ENCODE data around the gene EPAS1. TPM values are rescaled to one million over a fixed set of nuclear protein-coding genes. Genes with fewer than 3 reads are reported as not detected.

Gene EPAS1
- total and polyA plus RNA-seq, 2 of the 13 experiments (the other 11 are each of a cell fraction or from before 2014, with no cell fraction given) = 47.1 to 182 TPM

GRCh38 chr2:46298522-46299353 is 1.5 kb downstream of the EPAS1 start (continued):
- TF ChIP-seq ATF4 (CRISPR knock-in tag; IDR thresholded peaks at IDR 0.05) (no peak), BCL3 (CRISPR knock-in tag; IDR thresholded peaks at IDR 0.05) (no peak; the same call in 1 of the 2 replicates), ELF4 (CRISPR knock-in tag; IDR thresholded peaks at IDR 0.05; ENCODE audit: borderline replicate concordance) (no peak), AGO1 (IDR thresholded peaks at IDR 0.05; ENCODE audit: low read depth, low read length, poor library complexity, severe bottlenecking) (peak; percentile 91), ZNF567 (CRISPR knock-in tag; IDR thresholded peaks at IDR 0.05; ENCODE audit: borderline replicate concordance) (no peak), ZIK1 (CRISPR knock-in tag; IDR thresholded peaks at IDR 0.05; ENCODE audit: borderline replicate concordance, low read depth) (no peak), PAXIP1 (CRISPR knock-in tag; conservative IDR thresholded peaks at IDR 0.05) (peak; percentile 11; the same call in 1 of the 2 replicates), NR2F6 (IDR thresholded peaks at IDR 0.05) (no peak), NR2F6 (CRISPR knock-in tag; IDR thresholded peaks at IDR 0.05) (no peak; the same call in 1 of the 2 replicates), GMEB1 (CRISPR knock-in tag; IDR thresholded peaks at IDR 0.05; ENCODE audit: borderline replicate concordance) (no peak), ZNF639 (CRISPR knock-in tag; conservative IDR thresholded peaks at IDR 0.05) (0 out of 2 replicates have a peak, but pooled peaks have one; percentile 19), ZNF263 (CRISPR knock-in tag; IDR thresholded peaks at IDR 0.05) (peak; percentile 69), ARHGAP35 (CRISPR knock-in tag; IDR thresholded peaks at IDR 0.05; ENCODE audit: borderline replicate concordance) (no peak; the same call in 1 of the 2 replicates), ZNF879 (CRISPR knock-in tag; IDR thresholded peaks at IDR 0.05) (no peak), POLR2AphosphoS5 (IDR thresholded peaks at IDR 0.05; ENCODE audit: low read depth, low read length) (peak; percentile 22; the same call in 1 of the 2 replicates), POLR2A (IDR thresholded peaks at IDR 0.05; ENCODE audit: insufficient read depth in 1 of 2, low read depth in 2 of 2, low read length in 2 of 2) (no peak; a peak in 1 of 4 replicates), ZNF562 (CRISPR knock-in tag; IDR thresholded peaks at IDR 0.05; ENCODE audit: borderline replicate concordance) (no peak), GABPB1 (CRISPR knock-in tag; IDR thresholded peaks at IDR 0.05) (peak; percentile 50; the same call in 1 of the 2 replicates), AGO2 (optimal IDR thresholded peaks at IDR 0.05; ENCODE audit: low read depth, low read length) (peak; percentile 84), ASH2L (IDR thresholded peaks at IDR 0.05; ENCODE audit: insufficient read length, low read depth, low read length) (no peak)
